NT2/D1 (cell line): ENCODE measurements around the gene PTGER1.
A peak's percentile ranks its signal among the peaks of the same experiment; 100 is the strongest.

Experiments used
- DNase-seq: peaks from one replicate; pipeline ENCODE4 v3.0.0-alpha.2; 2011; ENCODE audit warnings: low read depth, low spot score
- H3K27me3 ChIP-seq: 2 replicates; pipeline ENCODE4 v1.6.0; 2011; ENCODE audit warnings: mild to moderate bottlenecking; ENCODE audit not compliant: insufficient read length, insufficient read depth
- H3K36me3 ChIP-seq: 2 replicates; pipeline ENCODE4 v1.6.1; 2011; ENCODE audit warnings: mild to moderate bottlenecking, low read length, mixed read lengths; ENCODE audit not compliant: insufficient read depth, insufficient read length
- H3K4me1 ChIP-seq: 2 replicates; pipeline ENCODE4 v1.5.1; 2011; ENCODE audit not compliant: insufficient read depth, insufficient read length
- H3K4me3 ChIP-seq: 2 replicates; pipeline ENCODE4 v1.5.1; 2011; ENCODE audit warnings: low read depth; ENCODE audit not compliant: insufficient read length
- H3K9ac ChIP-seq: 2 replicates; pipeline ENCODE4 v1.6.0; 2011; ENCODE audit warnings: low read depth; ENCODE audit not compliant: insufficient read length
- H3K9me3 ChIP-seq: 2 replicates; pipeline ENCODE4 v1.5.1; 2011; ENCODE audit warnings: mild to moderate bottlenecking, low read length; ENCODE audit not compliant: insufficient read depth
- SUZ12 ChIP-seq: IDR thresholded peaks from 2 replicates; pipeline ENCODE4 v1.6.1; 2011; ENCODE audit not compliant: insufficient read length, insufficient read depth; ENCODE audit errors: extremely low read depth
- YY1 ChIP-seq: IDR thresholded peaks from 2 replicates; pipeline ENCODE4 v1.6.1; 2011; ENCODE audit not compliant: insufficient read length, insufficient read depth
- ZNF274 ChIP-seq: IDR thresholded peaks from 2 replicates; pipeline ENCODE4 v1.6.1; 2011; ENCODE audit warnings: mild to moderate bottlenecking, low read depth, low read length

The PTGER1 gene

DNA sequence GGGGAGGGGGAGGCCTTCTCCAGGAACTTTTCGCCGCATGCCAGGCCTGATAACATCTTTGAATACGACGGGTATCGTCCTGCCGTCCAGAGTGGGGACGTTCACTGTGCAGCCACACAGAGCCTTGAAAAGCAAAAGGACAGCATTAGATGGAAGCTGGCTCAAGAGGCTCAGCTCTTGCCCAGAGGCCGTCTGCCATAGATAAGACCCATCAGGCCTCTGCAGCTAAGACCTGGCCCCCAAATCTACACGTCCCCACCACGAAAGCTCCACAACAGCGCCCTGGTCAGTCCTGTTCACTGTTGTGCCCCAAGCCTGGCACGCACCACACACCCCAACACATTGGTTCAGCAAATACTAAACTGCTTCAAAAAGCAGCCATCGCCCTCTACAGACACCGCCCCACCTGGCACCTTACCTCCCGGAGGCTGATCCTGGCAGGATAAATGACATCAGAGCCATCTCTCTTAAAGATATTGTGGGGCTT is 40.9 kb upstream of the PTGER1 start:
- Histone ChIP-seq H3K36me3 (peaks cover 39% of the 10 kb centered on the region), H3K9ac (peak overlapping the region; percentile 52), H3K9me3 (no peaks in the 10 kb centered on the region), H3K27me3 (no peaks in the 10 kb centered on the region), H3K4me1 (peaks cover 9% of the 10 kb centered on the region), H3K4me3 (peak overlapping the region; percentile 27)
- DNase-seq: no peak
- no peak for TF ChIP-seq YY1
- TF ChIP-seq ZNF274: no peak
- TF ChIP-seq SUZ12: no peak

DNA sequence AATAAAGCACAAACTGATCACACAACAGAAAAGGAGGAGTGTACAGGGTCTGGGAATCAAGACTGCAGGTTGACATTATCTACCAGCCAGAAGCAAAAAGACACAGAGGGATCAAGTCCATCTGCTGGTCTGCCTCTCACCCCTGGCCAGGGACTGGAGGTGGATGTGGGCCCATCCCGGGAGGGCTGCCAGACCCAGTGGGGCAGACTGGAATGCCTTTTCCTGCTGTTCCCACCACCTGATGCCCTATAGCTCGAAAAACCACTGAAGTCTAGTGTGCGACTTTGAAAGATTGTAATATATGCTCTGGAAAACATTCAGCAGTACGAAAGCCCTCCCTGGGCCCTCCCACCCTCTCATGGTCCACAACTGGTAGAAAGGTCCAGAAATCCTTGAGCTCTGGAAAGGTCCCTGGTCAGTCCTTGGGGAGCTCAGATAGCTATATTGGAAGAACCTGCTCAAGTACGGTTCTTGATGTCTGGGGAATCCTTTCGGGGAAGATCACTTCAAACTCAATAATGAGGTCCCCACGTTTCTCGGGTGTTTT is 40.4 kb upstream of the PTGER1 start:
- Histone ChIP-seq H3K9me3 (no peaks in the 10 kb centered on the region), H3K36me3 (peaks cover 39% of the 10 kb centered on the region), H3K27me3 (no peaks in the 10 kb centered on the region), H3K4me3 (peak overlapping the region; percentile 27), H3K4me1 (peaks cover 9% of the 10 kb centered on the region), H3K9ac (no peak overlapping the region)
- TF ChIP-seq YY1 (no peak), SUZ12 (no peak), ZNF274 (no peak)
- no peak for DNase-seq

DNA sequence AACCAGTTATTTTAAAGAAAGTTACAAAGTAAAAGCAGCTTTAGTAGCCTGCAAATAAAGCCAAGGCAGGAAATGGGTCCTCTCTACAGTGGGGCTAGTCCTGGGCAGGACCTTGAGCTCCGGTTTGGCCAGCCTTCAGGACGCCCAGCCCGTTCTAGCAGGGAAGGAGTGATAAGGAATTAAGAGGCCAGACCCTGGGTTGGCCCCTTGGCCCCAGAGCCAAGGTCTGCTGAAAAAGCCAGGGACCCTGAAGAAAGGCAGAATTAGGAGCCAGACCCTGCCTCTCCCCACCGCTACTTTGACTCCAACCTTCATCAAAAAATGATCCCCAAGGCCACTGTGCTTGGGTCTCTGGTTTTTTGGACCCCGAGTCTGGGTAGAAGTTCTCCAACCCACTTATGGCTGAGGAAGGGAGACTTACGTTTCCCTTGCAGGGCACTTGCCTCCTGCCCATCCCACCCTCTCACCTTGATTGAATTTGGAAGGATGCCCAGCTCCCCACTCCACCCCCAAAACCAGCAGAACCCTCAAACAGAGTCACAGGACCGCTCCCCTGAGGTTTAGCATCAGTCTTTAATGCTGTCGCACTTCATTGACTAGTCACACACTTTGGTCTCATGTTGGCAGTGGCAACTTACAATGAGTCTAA is 39.2 kb upstream of the PTGER1 start:
- no peaks in the 10 kb centered on the region for H3K9me3 ChIP-seq
- no peak overlapping the region for H3K9ac ChIP-seq
- no peak overlapping the region for H3K4me3 ChIP-seq
- peaks cover 4% of the 10 kb centered on the region for H3K4me1 ChIP-seq
- no peak for DNase-seq
- TF ChIP-seq SUZ12 (no peak), ZNF274 (no peak)
- no peaks in the 10 kb centered on the region for H3K27me3 ChIP-seq
- H3K36me3 ChIP-seq: peaks cover 39% of the 10 kb centered on the region

DNA sequence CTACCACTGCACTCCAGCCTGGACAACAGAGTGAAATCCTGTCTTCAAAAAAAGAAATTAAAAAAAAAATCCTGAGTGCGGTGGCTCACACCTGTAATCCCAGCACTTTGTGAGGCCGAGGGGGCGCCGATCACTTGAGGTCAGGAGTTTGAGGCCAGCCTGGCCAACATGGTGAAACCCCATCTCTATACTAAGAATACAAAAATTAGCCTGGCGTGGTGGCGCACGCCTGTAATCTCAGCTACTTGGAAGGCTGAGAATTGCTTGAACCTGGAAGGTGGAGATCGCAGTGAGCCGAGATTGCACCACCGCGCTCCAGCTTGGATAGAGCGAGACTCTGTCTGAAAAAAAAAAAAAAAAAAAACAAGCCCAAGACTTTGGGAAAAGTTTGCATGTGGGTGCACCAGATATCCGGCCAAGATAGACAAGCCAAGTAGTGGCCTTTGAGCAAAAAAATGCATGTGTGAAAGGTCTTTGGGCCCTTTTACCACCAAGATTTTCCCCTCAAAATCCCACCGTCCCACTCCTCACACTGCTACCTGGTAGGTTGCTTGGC is 37.3 kb upstream of the PTGER1 start:
- Histone ChIP-seq H3K9me3 (no peaks in the 10 kb centered on the region), H3K36me3 (peaks cover 39% of the 10 kb centered on the region), H3K27me3 (no peaks in the 10 kb centered on the region), H3K4me3 (no peak overlapping the region), H3K9ac (no peak overlapping the region), H3K4me1 (peaks cover 4% of the 10 kb centered on the region)
- no peak for DNase-seq
- TF ChIP-seq SUZ12 (no peak), ZNF274 (no peak), YY1 (no peak)

DNA sequence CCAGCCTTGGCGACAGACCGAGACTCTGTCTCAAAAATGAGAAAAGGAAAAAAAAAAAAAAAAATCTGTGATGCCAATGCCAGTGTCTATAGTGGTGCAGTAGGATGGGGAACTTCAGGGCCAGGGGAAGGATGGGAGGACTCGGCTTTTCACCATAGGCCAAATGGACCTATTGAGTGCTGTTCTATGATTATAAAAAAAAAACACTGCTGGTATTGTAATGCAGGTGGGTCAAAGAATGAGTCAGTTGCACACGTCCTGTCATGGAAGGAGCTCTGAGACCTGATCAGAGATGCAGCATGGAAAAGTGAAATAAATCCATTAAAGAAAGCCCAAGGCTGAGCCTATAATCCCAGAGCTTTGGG is 36.1 kb upstream of the PTGER1 start:
- TF ChIP-seq ZNF274 (no peak), YY1 (no peak), SUZ12 (no peak)
- Histone ChIP-seq H3K4me3 (no peak overlapping the region), H3K9ac (no peak overlapping the region), H3K9me3 (no peaks in the 10 kb centered on the region), H3K27me3 (no peaks in the 10 kb centered on the region), H3K36me3 (peaks cover 26% of the 10 kb centered on the region), H3K4me1 (peaks cover under 1% of the 10 kb centered on the region)
- no peak for DNase-seq

DNA sequence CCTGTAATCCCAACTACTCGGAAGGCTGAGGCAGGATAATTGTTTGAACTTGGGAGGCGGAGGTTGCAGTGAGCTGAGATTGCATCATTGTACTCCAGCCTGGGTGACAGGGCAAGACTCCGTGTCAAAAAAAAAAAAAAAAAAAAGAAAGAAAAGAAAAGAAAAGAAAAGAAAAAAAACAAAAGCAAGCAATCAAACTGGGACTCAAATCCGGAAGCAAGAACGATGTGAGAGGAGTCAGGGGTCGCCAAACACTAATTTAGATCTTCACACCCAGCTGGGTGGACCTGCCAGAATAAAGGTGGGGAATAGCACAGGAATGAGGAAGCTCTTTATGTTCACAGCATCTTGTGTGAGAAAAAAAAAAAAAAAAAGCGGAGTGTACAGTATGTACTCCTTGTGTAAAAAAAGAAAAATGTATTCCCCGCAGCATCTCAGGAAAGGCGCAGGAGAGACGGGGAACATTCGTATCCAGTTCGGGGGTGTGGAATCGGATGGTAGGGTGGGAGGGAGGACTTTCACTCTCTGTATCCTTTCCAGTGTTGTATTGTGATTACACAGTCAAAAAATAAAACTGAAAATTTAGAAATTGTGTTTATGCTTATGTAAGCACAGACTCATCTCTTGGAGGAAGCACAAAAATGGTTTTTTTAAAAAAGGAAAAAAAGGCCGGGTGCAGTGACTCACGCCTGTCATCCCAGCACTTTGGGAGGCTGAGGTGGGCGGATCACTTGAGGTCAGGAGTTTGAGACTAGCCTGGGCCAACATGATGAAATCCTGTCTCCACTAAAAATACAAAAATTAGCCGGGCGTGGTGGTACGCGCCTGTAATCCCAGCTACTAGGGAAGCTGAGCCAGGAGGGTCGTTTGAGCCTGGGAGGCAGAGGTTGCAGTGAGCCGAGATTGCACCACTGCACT is 35.4 kb upstream of the PTGER1 start:
- no peak for DNase-seq
- Histone ChIP-seq H3K4me3 (no peak overlapping the region), H3K36me3 (peaks cover 20% of the 10 kb centered on the region), H3K4me1 (peaks cover 7% of the 10 kb centered on the region), H3K9me3 (no peaks in the 10 kb centered on the region), H3K27me3 (no peaks in the 10 kb centered on the region), H3K9ac (no peak overlapping the region)
- TF ChIP-seq ZNF274: no peak
- no peak for TF ChIP-seq SUZ12
- no peak for TF ChIP-seq YY1

DNA sequence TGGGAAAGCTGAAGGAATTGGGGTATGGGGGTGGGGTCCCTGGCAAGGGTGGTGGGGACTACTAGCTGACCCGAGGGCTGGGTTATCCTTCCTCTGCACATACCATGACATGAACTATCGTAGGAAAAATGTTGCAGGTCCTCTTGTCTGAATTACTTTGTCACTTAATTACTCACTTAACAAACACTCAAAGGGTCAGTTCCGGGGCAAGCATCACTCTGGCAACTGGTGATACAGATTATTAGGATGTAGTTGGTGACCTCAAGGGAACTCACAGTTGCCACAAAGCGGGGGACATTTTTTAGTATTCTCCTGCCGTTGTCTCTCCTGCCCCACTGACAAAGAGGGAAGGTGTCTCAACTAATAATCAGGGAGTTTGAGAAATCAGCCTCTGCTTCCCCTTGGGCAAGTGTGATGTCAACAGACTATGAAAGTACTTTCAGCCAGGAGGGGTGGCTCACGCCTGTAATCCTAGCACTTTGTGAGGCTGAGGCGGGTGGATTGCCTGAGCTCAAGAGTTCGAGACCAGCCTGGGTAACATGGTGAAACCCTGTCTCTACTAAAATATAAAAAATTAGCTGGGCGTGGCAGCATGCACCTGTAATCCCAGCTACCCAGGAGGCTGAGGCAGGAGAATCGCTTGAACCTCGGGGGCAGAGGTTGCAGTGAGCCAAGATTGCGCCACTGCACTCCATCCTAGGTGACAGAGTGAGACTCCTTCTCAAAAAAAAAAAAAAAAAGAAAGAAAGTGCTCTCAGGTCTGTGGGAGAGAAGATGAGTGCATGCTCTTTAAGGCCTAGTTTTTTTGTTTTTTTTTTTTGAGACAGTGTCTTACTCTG is 32.8 kb upstream of the PTGER1 start:
- Histone ChIP-seq H3K9me3 (no peaks in the 10 kb centered on the region), H3K9ac (no peak overlapping the region), H3K36me3 (no peaks in the 10 kb centered on the region), H3K4me1 (peaks cover 10% of the 10 kb centered on the region), H3K4me3 (no peak overlapping the region), H3K27me3 (no peaks in the 10 kb centered on the region)
- no peak for DNase-seq
- TF ChIP-seq ZNF274 (no peak), YY1 (no peak), SUZ12 (no peak)
